ENCODE data around the gene KCTD14. TPM values are rescaled to one million over a fixed set of nuclear protein-coding genes. Genes with fewer than 3 reads are reported as not detected.
"Not testable (repeated sequence)": the region's sequence is repeated elsewhere in the genome, so short reads cannot be mapped to it uniquely, and the experiment has no call there.

Gene KCTD14
- total RNA-seq, 1 experiment from 2014 or later = 0.82 TPM

DNA sequence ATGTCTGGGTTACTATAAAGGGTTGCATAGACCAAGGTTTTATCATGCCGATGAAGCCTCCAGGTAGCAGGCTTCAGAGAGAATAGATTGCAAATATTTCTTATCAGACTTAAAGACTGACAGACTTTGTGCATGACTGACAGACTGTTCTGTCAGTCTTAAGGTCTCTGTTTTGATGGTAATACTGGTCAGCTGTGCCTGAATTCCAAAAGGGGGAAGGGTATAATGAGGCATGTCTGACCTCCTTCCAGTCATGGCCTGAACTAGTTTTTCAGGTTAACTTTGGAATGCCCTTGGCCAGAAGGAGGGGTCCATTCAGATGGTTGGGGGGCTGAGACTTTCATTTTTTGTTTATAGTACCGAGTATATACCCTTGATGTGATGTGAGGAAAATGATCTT is 4.7 kb upstream of the KCTD14 start:
- no peak for DNase-seq (ENCODE audit: extremely low read depth, low read depth)

DNA sequence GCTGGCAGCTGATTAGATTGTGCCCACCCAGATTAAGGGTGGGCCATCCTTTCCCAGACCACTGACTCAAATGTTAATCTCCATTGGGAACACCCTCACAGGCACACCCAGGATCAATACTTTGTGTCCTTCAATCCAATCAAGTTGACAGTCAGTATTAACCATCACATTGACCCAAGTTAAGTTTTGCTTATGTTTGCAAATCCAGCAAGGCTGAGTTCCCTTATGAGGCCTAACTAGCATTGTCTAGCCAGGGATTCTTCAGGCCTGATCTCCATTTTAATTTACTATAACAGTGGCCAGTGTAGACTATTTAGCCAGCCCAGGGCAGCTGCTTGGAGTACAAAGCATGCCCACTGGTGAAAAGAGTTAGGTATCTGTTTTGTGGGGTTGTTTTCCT is 2.3 kb upstream of the KCTD14 start:
- no peak for DNase-seq (ENCODE audit: extremely low read depth, low read depth)

DNA sequence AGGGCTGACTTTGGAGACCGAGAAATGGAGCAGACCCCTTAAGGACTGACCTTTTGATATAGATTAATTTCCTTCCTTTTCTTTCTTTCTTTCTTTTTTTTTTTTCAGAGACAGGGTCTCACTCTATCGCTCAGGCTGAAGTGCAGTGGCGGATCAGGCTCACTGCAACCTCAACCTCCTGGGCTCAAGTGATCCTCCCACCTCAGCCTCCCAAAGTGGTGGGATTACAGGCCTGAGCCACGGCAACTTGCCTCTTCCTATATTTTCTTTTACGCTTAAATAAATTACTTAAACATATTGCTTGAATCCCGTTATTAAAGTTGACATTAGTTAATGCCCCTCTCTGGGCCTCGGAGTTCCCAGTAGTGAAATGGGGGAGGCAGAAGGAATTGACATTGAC is 350 bp upstream of the KCTD14 start:
- no peak for DNase-seq (ENCODE audit: extremely low read depth, low read depth)

DNA sequence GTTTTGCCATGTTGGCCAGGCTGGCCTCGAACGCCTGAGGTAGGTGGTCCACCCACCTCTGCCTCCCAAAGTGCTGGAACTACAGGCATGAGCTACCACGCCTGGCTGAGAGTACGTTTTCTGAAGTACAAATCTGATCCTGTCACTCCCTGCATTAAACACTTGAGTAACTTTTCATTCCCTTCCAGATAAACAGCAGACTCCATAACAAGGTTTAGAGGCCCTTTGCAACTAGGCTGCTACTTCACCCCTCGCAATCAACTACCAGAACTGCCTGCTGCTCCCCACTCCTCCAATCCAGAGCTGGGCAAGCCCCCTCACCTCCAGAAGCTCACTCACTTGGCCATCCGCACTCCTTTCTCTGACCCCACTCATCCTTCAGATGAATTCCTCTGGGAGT is 1.5 kb downstream of the KCTD14 start:
- no peak for DNase-seq (ENCODE audit: extremely low read depth, low read depth)

DNA sequence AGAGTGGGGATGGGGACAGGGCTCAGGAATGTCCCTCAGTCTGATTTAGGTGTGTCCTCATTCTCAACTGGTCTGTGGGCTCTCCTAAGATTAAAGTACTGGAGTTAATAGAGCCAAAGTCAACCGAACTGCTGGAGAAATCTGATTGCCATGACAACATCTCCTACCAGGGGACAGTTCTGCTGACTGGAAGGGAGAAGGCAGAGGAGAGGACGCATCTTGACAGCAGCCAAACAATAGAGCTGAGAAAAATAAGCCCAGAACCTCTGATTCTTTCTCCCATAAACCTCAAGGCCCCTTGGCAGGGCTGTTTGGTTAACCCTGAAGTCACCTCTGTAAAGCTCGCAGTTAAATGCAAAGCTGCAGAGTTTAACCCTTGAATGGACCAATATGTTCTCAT is 2.8 kb downstream of the KCTD14 start:
- no peak for DNase-seq (ENCODE audit: extremely low read depth, low read depth)

DNA sequence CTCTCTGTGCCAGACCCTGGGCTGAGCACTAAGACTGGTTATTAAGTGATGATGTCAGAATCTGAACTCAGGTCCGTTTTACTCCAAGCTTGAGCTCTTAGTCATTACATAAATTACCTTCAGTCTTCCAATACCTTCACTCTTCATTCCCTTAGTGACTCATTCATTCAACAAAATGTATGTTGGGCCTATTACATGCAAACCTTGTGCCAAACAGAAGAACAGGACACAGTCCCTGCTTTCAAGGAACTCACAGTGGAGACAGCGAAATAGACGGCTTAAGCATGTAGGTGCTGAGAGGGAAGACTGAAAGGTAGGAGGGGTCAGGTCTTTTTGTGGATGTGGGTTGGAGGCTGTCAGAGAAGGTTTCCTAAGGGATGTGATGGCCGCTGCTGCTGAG is 3.3 kb downstream of the KCTD14 start:
- DNase-seq (ENCODE audit: extremely low read depth, low read depth) = no peak

DNA sequence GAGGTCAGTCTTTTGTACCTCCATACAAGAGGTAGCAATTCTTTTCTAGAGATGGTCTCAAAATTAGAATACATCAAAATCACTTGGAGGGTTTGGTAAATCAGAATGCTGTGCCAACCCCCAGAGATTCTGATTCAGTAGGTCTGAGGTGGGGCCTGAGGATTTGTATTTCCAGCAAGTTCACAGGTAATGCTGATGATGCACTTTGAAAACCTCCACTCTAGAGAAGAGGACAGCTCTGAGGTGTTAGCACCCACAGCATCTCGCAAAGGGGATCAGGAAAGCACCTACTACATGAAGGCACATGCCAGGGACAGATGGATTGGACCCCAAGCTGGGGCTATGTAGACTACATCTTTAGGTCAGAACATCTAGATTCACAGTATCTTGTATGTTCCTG is 7.2 kb downstream of the KCTD14 start:
- DNase-seq (ENCODE audit: extremely low read depth, low read depth) = no peak

DNA sequence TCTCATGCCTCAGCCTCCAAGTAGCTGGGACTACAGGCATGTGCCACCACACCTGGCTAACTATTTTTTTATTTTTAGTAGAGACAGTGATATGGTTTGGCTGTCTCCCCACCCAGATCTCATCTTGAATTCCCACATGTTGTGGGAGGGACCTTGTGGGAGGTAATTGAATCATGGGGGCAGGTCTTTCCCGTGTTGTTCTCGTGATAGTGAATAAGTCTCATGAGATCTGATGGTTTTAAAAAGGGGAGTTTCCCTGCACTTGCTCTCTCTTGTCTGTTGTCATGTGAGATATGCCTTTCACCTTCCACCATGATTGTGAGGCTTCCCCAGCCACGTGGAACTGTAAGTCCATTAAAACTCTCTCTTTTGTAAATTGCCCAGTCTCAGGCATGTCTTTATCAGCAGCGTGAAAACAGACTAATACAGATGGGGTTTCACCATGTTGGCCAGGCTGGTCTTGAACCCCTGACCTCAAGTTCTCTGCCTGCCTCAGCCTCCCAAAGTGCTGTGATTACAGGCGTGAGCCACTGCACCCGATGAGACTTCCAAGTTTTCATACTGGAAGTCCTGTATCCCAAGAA is 8.0 kb downstream of the KCTD14 start:
- DNase-seq (ENCODE audit: extremely low read depth, low read depth) = not testable (repeated sequence)

DNA sequence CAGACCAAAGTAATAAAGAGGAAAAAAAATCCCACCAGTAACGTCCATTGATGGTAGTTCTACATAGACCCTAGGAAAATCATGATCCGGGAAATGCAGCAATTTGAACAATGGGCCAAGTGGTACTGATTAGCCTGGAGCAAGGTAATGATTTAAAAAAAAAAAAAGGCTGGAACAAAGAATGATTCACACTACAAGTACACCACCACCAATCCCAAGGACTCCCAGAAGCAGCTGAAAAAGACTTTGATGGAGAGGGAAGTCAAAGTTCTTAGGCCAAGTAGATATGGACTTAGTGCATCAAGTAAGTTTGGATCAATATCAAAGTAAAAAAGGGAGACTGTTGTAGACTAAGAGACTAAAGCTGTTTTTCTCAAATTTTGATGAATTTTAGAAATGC is 11.8 kb downstream of the KCTD14 start:
- no peak for DNase-seq (ENCODE audit: extremely low read depth, low read depth)

DNA sequence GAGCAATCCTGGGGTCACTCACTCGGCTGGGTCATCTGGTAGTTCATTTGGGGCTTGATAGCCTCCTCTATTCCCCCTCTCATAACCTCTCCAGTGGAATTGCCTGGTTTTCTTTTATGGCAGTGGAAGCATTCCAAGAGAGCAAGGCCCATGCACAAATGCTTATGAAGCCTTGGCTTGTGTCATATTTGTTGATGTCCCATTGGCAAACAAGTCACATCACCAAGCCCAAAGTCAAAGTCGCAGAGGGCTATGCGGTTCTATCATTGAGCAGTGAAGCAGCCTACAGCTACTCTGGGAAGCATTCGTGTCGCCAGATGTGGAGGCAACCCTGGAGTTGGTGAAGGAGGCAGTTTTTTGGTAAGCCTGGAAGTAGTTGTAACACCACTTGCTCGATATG is 12.3 kb downstream of the KCTD14 start:
- no peak for DNase-seq (ENCODE audit: extremely low read depth, low read depth)

DNA sequence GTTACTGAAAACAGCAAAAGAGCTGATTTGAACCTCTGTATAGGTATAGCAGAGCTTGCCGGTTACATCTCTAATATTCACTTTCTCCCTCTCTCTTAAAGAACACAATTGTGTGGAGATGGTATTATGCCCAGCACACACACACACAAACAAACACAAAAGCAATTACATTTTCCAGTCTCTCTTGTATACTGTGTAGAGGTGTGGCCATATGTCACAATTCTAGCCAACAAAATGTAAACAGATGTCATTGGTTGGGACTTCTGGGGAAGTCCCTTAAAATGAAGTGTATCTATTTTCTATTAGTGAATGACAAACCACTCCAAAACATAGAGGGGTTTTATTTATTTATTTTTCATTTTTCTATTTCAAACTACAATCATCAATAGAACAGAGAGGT is 12.8 kb downstream of the KCTD14 start:
- DNase-seq (ENCODE audit: extremely low read depth, low read depth) = no peak

DNA sequence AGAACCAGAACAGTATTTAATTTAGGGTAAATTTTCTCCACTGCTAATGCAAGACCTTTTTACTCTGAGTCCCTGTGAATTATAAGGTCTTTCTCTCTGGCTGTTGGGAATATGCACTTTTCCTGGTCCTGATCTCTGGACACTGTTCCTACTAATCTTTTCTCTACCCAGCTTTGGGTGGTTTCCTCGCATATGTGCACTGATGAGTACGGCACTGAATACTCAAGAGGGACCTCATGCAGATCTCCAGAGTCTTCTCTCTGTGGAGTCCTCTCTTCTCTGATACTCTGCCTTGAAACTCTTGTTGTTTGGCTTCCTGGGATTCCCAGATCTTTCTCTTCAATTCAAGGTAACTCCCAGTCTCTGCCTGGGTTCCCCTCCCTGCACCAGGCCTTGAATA is 14.0 kb downstream of the KCTD14 start:
- no peak for DNase-seq (ENCODE audit: extremely low read depth, low read depth)

DNA sequence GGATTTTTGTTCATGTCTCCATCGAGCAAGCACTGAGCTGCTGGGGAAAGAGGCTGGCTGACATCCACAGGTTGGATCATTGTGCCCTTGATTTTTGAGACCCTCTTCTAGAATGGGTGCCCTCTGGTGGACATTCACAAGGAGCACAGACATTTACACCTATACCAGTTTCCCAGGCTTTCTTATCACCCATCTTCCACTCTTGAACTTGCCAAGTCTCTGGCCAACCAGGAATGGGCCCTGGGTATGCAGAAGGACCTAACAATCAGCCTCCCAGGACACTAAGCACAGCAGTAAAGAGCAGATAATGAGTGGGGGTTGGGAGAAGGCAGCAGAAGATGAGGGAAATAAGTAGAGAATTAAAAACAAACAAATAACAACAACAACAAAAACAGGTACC is 22.9 kb downstream of the KCTD14 start:
- peak; percentile 50 for DNase-seq (ENCODE audit: extremely low read depth, low read depth)

DNA sequence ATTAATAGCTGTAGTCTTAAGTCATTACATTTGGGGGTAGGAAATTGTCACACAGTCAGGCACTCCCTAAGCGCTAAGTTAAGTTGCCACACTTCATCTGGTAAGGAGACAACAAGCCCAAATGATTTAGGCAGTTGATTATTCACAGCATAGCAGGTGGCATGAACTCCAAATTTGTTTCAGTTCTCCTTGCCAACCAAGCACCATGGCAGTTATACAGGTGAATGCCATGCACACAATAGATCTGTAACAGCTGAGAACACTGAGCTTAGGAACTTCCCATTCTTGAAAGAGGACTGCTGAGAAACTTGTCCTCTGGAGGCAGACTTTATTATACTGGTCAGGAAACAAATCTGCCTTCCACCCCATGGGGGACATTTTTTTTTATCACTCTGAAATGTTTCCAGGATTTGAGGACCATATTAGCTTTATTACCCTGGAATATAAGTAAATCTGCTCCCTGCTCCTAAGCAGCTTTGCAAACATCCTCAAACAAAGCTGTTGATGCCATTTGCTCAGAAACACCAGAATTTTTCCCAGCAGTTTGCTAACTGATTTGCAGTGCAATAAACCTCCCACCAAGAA is 23.5 kb downstream of the KCTD14 start:
- no peak for DNase-seq (ENCODE audit: extremely low read depth, low read depth)

DNA sequence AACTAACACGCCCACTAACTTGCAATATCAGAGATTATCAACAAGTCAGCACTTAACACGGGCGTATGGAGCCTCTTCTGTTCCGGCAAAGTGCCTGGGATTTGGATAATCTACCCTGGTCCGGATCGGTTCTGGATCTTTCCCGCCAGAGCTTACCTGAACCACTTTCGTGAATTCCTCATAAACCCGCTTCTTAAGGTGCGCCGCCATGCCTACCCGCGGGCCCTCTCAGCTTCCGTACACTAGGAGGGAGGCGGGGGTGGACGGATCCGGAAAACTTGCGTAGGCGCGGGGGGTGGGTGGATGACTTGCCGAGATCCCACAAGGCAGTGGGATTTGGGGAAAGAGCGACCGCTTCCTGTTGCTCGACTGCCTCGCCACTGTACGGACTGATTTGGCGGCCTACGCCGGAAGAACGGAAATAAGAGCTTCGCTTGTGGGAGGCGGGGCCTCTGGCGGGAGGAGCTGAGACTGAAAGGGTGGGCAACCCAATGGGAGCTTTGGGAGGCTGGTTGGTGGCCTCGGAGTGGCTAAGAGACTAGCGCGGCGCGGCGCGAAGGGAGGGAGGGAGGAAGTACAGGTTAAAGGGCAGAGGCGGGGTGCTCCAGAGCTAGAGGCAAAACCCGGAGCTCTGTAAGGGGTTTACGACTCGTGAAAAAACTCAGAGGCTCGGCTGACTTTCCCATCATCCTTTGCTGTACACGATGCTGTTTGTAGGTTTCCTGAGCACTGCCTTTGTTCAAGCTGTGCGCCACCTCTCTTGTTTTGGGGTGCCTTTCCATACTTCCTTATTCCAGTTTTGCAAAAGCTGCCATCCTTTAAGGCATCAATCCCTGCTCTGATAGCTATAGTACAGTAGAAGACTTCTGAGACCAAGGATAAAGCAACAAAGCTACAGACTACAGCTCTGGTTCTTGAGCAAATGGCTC is 28.4 kb downstream of the KCTD14 start, which contains the start of gene INTS4:
Gene INTS4, minus strand, starts transcription at position 235 of the 929 bp plus-strand sequence. Its CDS starts 25 bp downstream, at position 210.
- peak; percentile 98 for DNase-seq (ENCODE audit: extremely low read depth, low read depth)

DNA sequence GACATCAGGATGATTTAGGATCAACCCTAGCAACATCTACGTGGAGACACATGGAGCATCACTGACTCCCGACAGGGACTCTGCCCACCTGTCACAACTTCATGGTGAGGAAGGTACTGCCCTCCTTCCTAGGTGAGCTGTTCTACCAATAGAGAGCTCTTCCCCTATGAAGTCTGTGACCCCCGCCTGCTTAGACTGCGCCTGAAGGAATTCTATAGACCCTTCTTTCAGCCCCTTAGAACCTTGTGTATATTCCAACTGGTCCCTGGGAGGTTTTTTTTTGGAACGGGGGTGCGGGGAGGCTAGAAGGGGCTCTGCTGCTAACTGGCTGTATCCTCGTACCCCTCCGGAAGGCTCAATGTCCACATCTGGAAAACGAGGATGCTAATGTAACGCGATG is 29.2 kb downstream of the KCTD14 start:
- DNase-seq (ENCODE audit: extremely low read depth, low read depth) = no peak

DNA sequence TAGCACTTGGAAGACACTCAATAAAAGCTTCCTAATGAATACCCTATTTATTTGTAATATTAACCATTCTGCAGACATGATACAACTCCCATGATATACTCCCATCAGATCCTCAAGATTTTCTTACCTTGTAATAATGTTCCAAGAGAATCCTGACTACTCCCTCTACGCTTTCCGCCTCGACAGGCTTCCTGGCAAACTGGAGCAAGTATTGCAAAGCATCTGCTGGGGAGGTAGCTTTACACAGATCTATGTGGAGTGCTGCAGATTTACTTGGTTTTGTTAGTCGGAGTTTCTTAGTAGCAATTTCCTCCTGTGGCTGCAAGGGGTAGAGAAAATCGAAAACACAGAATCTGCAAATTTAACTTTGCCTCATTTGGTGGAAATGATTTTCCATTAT is 32.1 kb downstream of the KCTD14 start:
- no peak for DNase-seq (ENCODE audit: extremely low read depth, low read depth)

DNA sequence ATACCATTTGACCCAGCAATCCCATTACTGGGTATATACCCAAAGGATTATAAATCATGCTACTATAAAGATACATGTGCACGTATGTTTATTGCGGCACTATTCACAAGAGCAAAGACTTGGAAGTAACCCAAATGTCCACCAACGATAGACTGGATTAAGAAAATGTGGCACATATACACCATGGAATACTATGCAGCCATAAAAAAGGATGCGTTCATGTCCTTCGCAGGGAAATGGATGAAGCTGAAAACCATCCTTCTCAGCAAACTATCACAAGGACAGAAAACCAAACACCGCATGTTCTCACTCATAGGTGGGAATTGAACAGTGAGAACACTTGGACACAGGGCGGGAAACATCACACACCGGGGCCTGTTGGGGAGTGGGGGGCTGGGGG is 36.6 kb downstream of the KCTD14 start:
- not testable (repeated sequence) for DNase-seq (ENCODE audit: extremely low read depth, low read depth)

DNA sequence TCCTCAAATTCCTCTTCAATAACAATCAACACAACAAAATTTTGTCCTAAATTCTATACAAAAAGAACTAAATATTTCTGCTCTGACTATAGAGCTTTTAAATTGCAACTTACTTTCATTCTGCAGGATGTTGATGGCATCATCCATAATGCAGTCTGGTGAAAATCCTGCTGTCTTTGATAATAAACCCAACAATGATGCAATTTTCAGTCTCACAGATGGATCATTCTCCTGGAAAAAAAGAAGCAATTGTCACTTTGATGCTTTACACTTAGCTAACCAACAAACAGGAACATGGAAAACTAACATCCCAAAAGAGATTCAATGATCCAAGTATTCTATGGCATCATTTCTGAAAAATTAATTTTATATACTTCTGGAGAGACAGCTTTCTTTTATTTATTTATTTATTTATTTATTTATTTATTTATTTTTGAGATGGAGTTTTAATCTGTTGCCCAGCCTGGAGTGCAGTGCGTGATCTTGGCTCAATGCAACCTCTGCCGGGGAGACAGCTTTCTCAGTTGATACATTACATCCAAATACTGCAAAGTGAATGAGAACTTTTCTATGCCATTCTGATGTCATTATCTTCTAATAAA is 41.6 kb downstream of the KCTD14 start:
- DNase-seq (ENCODE audit: extremely low read depth, low read depth) = no peak

DNA sequence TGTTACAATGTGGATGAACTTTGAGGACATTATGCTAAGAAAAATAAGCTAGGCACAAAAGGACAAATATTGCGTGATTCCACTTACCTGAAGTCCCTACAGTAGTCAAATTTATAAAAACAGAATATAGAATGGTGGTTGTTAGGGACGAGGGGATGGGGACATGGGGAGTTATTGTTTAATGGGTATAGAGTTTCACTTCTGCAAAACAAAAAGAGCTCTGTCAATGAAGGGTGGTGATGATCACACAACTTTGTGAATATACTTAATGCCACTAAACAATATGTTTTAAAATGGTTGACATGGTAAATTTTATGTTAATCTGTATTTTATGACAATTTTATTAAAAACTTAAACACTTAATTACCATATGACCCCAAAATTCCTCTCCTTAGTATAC is 54.7 kb downstream of the KCTD14 start:
- no peak for DNase-seq (ENCODE audit: extremely low read depth, low read depth)

DNA sequence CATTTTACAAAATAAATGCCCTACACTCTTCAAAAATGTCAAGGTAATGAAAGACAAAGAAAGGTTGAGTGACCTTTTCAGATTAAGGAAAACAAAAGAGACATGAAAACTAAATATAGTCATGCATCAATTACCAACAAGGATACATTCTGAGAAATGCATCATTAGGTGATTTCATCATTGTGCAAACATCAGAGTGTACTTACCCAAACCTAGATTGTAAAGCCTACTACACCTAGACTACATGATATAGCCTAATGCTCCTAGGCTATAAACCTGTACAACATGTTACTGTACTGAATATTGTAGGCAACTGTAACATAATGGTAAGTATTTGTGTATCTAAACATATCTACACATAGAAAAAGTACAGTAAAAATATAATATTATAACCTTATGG is 55.3 kb downstream of the KCTD14 start:
- no peak for DNase-seq (ENCODE audit: extremely low read depth, low read depth)
